GM23338 (cell line): ENCODE measurements around the gene ITIH5. TPM values are rescaled to one million over a fixed set of nuclear protein-coding genes. Genes with fewer than 3 reads are reported as not detected.
"Not testable (repeated sequence)": the region's sequence is repeated elsewhere in the genome, so short reads cannot be mapped to it uniquely, and the experiment has no call there.

Experiments
- ATAC-seq: fragments of 200-7000 bp; cut with Tn5 transposase; 3 replicates; pipeline ENCODE4 v1.9.1; 2020
- DNase-seq: peaks from one replicate; pipeline ENCODE4 v3.0.0-alpha.2; 2015; ENCODE audit warnings: low spot score
- H2AFZ ChIP-seq: fragments of 200-600 bp; sonication (generic); 2 replicates; pipeline ENCODE4 v1.8.0; 2016; ENCODE audit warnings: antibody characterized with exemption, mild to moderate bottlenecking, moderate library complexity
- H3F3A ChIP-seq: fragments of 200-600 bp; sonication (generic); replicated peaks from 2 replicates; pipeline ENCODE4 v1.8.0; 2017; ENCODE audit warnings: antibody characterized with exemption, mixed run types, low read depth
- H3K27ac ChIP-seq: fragments of 200-600 bp; sonication (generic); 2 replicates; pipeline ENCODE4 v1.6.1; 2016; ENCODE audit warnings: low read depth
- H3K27me3 ChIP-seq: fragments of 200-600 bp; sonication (generic); 2 replicates; pipeline ENCODE4 v1.8.0; 2016; ENCODE audit warnings: mild to moderate bottlenecking, mixed run types, moderate library complexity; ENCODE audit not compliant: insufficient read depth
- H3K36me3 ChIP-seq: fragments of 200-600 bp; sonication (generic); 2 replicates; pipeline ENCODE4 v1.8.0; 2016; ENCODE audit warnings: mild to moderate bottlenecking; ENCODE audit not compliant: insufficient read depth
- H3K4me1 ChIP-seq: fragments of 200-600 bp; sonication (generic); 2 replicates; pipeline ENCODE4 v1.8.0; 2016; ENCODE audit warnings: mild to moderate bottlenecking, moderate library complexity; ENCODE audit not compliant: insufficient read depth
- H3K4me2 ChIP-seq: fragments of 200-600 bp; sonication (generic); 2 replicates; pipeline ENCODE4 v1.7.1; 2017; ENCODE audit warnings: mixed run types
- H3K4me3 ChIP-seq: fragments of 200-600 bp; sonication (generic); 2 replicates; pipeline ENCODE4 v1.6.1; 2016; ENCODE audit warnings: mixed run types
- H3K79me2 ChIP-seq: fragments of 200-600 bp; sonication (generic); replicated peaks from 2 replicates; pipeline ENCODE4 v1.8.0; 2017; ENCODE audit warnings: mild to moderate bottlenecking; ENCODE audit not compliant: insufficient read depth
- H3K9me2 ChIP-seq: fragments of 200-600 bp; sonication (generic); 2 replicates; pipeline ENCODE4 v1.8.0; 2017; ENCODE audit not compliant: insufficient read depth
- H4K20me1 ChIP-seq: fragments of 200-600 bp; sonication (generic); replicated peaks from 2 replicates; pipeline ENCODE4 v1.8.0; 2017; ENCODE audit warnings: mild to moderate bottlenecking; ENCODE audit not compliant: insufficient read depth
- H3K27ac Mint-ChIP-seq: 2 replicates; pipeline ENCODE4 v1.8.0; 2020; ENCODE audit warnings: inconsistent platforms, mild to moderate bottlenecking, moderate library complexity, mixed read lengths
- H3K27me3 Mint-ChIP-seq: 3 replicates; pipeline ENCODE4 v1.8.0; 2022; ENCODE audit warnings: low read depth, mild to moderate bottlenecking, moderate library complexity, mixed read lengths, inconsistent platforms; ENCODE audit not compliant: insufficient read depth, poor library complexity
- H3K36me3 Mint-ChIP-seq: 3 replicates; pipeline ENCODE4 v1.8.0; 2021; ENCODE audit warnings: low read depth, mild to moderate bottlenecking, inconsistent platforms, moderate library complexity, mixed read lengths
- H3K4me1 Mint-ChIP-seq: 3 replicates; pipeline ENCODE4 v1.8.0; 2020; ENCODE audit warnings: mild to moderate bottlenecking, inconsistent platforms, mixed read lengths
- H3K4me3 Mint-ChIP-seq: 3 replicates; pipeline ENCODE4 v1.8.0; 2021; ENCODE audit warnings: moderate library complexity, mild to moderate bottlenecking, inconsistent platforms, mixed read lengths
- H3K9me3 Mint-ChIP-seq: 3 replicates; pipeline ENCODE4 v1.8.0; 2020; ENCODE audit warnings: moderate library complexity, mild to moderate bottlenecking, inconsistent platforms, mixed read lengths
- polyA plus RNA-seq: library from polyadenylated mRNA; unstranded; fragments of >200 nt; fragmentation: Nextera tagmentation; extraction: Ambion mirVana; gene quantifications from 2 replicates; pipeline ENCODE4 v1.2.1, GENCODE V29; 2016
- total RNA-seq: library from RNA; depleted of rRNA; stranded (reverse); fragments of >200 nt; shearing (Covaris generic); gene quantifications from 2 replicates; pipeline ENCODE4 v1.2.3, GENCODE V29; 2014
- TF ChIP-seq, protein P1 (sequence below): fragments of 250-450 bp; sonication (Bioruptor Pico); IDR thresholded peaks from 2 replicates; pipeline ENCODE4 v1.5.0; 2020; ENCODE audit warnings: mild to moderate bottlenecking, moderate library complexity
- TF ChIP-seq, protein P2 (sequence below), 2 experiments: fragments of 200-600 bp in 1 of 2; sonication (generic) in 1 of 2; conservative IDR thresholded peaks; 2 replicates each; pipeline versions ENCODE4 v1.5.1 to v1.6.1; 2016 to 2017; ENCODE audit warnings: antibody characterized with exemption in 2 of 2, low read depth in 2 of 2, mild to moderate bottlenecking in 2 of 2, moderate library complexity in 1 of 2

ITIH5 gene
- total and polyA plus RNA-seq, 2 experiments from 2014 or later: 0.99 to 2.2 TPM

DNA sequence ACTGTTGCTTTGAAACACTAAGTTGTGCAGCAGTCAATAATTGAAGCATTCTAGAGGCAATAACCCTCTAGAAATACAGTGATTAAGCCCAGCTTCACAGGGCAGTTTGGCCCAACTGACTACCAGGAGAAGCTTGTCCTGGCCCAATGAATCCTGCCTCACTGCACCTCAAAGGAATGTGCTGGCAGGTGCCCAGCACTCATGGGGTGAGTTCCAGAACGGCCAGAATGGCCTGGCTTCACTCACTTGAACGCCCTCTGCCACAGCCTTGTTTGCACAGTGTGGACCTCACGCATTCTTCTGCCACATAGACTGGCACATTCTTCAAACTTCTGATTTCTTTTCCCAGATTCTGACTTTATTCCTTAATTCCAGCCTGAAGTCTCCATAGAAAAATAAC is 29.8 kb upstream of the ITIH5 start (continued):
- TF ChIP-seq, protein P1, sequence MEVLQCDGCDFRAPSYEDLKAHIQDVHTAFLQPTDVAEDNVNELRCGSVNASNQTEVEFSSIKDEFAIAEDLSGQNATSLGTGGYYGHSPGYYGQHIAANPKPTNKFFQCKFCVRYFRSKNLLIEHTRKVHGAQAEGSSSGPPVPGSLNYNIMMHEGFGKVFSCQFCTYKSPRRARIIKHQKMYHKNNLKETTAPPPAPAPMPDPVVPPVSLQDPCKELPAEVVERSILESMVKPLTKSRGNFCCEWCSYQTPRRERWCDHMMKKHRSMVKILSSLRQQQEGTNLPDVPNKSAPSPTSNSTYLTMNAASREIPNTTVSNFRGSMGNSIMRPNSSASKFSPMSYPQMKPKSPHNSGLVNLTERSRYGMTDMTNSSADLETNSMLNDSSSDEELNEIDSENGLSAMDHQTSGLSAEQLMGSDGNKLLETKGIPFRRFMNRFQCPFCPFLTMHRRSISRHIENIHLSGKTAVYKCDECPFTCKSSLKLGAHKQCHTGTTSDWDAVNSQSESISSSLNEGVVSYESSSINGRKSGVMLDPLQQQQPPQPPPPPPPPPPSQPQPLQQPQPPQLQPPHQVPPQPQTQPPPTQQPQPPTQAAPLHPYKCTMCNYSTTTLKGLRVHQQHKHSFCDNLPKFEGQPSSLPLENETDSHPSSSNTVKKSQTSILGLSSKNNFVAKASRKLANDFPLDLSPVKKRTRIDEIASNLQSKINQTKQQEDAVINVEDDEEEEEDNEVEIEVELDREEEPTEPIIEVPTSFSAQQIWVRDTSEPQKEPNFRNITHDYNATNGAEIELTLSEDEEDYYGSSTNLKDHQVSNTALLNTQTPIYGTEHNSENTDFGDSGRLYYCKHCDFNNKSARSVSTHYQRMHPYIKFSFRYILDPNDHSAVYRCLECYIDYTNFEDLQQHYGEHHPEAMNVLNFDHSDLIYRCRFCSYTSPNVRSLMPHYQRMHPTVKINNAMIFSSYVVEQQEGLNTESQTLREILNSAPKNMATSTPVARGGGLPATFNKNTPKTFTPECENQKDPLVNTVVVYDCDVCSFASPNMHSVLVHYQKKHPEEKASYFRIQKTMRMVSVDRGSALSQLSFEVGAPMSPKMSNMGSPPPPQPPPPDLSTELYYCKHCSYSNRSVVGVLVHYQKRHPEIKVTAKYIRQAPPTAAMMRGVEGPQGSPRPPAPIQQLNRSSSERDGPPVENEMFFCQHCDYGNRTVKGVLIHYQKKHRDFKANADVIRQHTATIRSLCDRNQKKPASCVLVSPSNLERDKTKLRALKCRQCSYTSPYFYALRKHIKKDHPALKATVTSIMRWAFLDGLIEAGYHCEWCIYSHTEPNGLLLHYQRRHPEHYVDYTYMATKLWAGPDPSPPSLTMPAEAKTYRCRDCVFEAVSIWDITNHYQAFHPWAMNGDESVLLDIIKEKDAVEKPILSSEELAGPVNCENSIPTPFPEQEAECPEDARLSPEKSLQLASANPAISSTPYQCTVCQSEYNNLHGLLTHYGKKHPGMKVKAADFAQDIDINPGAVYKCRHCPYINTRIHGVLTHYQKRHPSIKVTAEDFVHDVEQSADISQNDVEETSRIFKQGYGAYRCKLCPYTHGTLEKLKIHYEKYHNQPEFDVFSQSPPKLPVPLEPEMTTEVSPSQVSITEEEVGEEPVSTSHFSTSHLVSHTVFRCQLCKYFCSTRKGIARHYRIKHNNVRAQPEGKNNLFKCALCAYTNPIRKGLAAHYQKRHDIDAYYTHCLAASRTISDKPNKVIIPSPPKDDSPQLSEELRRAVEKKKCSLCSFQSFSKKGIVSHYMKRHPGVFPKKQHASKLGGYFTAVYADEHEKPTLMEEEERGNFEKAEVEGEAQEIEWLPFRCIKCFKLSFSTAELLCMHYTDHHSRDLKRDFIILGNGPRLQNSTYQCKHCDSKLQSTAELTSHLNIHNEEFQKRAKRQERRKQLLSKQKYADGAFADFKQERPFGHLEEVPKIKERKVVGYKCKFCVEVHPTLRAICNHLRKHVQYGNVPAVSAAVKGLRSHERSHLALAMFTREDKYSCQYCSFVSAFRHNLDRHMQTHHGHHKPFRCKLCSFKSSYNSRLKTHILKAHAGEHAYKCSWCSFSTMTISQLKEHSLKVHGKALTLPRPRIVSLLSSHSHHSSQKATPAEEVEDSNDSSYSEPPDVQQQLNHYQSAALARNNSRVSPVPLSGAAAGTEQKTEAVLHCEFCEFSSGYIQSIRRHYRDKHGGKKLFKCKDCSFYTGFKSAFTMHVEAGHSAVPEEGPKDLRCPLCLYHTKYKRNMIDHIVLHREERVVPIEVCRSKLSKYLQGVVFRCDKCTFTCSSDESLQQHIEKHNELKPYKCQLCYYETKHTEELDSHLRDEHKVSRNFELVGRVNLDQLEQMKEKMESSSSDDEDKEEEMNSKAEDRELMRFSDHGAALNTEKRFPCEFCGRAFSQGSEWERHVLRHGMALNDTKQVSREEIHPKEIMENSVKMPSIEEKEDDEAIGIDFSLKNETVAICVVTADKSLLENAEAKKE (CRISPR knock-in tag): no peak
- TF ChIP-seq, protein P2, sequence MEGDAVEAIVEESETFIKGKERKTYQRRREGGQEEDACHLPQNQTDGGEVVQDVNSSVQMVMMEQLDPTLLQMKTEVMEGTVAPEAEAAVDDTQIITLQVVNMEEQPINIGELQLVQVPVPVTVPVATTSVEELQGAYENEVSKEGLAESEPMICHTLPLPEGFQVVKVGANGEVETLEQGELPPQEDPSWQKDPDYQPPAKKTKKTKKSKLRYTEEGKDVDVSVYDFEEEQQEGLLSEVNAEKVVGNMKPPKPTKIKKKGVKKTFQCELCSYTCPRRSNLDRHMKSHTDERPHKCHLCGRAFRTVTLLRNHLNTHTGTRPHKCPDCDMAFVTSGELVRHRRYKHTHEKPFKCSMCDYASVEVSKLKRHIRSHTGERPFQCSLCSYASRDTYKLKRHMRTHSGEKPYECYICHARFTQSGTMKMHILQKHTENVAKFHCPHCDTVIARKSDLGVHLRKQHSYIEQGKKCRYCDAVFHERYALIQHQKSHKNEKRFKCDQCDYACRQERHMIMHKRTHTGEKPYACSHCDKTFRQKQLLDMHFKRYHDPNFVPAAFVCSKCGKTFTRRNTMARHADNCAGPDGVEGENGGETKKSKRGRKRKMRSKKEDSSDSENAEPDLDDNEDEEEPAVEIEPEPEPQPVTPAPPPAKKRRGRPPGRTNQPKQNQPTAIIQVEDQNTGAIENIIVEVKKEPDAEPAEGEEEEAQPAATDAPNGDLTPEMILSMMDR (conservative IDR thresholded peaks at IDR 0.05; ENCODE audit: low read depth in 2 of 2): no peak

DNA sequence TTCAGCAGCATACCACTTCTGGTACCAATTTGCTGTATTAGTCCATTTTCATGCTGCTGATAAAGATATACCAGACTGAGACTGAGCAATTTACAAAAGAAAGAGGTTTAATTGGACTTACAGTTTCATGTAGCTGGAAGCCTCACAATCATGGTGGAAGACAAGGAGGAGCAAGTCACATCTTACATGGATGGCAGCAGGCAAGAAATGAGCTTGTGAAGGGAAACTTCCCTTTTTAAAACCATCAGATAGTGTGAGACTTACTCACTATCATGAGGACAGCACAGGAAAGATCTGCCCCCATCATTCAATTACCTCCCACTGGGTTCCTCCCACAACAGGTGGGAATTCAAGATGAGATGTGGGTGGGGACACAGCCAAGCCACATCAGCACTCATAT is 26.4 kb upstream of the ITIH5 start:
- ATAC-seq, H3K9me2 ChIP-seq, H3K27me3 Mint-ChIP-seq, H3K27ac ChIP-seq, H3K4me1 Mint-ChIP-seq, DNase-seq, H3K27me3 ChIP-seq, H2AFZ ChIP-seq, H3K36me3 ChIP-seq, H3K4me3 Mint-ChIP-seq, H3K79me2 ChIP-seq, H3K27ac Mint-ChIP-seq, H3K4me2 ChIP-seq, H3K4me1 ChIP-seq, H4K20me1 ChIP-seq, H3F3A ChIP-seq, H3K4me3 ChIP-seq: not testable (repeated sequence)
- Mint-ChIP-seq H3K9me3 (peaks cover 48% of the 10 kb centered on the region), H3K36me3 (peaks cover 19% of the 10 kb centered on the region)

DNA sequence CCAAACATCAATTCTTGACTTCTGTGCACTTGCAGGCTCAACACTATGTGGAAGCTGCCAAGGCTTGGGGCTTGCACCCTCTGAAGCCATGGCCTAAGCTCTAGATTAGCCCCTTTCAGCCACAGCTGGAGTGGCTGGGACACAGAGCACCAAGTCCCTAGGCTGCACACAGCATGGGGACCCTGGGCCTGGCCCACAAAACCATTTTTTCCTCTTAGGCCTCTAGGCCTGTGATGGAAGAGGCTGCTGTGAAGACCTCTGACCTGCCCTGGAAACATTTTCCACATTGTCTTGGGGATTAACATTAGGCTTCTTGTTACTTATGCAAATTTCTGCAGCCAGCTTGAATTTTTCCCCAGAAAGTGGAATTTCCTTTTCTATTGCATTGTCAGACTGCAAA is 25.6 kb upstream of the ITIH5 start:
- not testable (repeated sequence) for H3K4me1 Mint-ChIP-seq, H4K20me1 ChIP-seq, H3K4me3 ChIP-seq, H3K36me3 ChIP-seq, H3K4me1 ChIP-seq, H3K4me3 Mint-ChIP-seq, H3K9me2 ChIP-seq, H3K4me2 ChIP-seq, DNase-seq, ATAC-seq, H3K79me2 ChIP-seq, H2AFZ ChIP-seq, H3F3A ChIP-seq, H3K27ac ChIP-seq, H3K27ac Mint-ChIP-seq, H3K27me3 Mint-ChIP-seq, H3K27me3 ChIP-seq
- peaks cover 48% of the 10 kb centered on the region for H3K9me3 Mint-ChIP-seq
- peaks cover 19% of the 10 kb centered on the region for H3K36me3 Mint-ChIP-seq

DNA sequence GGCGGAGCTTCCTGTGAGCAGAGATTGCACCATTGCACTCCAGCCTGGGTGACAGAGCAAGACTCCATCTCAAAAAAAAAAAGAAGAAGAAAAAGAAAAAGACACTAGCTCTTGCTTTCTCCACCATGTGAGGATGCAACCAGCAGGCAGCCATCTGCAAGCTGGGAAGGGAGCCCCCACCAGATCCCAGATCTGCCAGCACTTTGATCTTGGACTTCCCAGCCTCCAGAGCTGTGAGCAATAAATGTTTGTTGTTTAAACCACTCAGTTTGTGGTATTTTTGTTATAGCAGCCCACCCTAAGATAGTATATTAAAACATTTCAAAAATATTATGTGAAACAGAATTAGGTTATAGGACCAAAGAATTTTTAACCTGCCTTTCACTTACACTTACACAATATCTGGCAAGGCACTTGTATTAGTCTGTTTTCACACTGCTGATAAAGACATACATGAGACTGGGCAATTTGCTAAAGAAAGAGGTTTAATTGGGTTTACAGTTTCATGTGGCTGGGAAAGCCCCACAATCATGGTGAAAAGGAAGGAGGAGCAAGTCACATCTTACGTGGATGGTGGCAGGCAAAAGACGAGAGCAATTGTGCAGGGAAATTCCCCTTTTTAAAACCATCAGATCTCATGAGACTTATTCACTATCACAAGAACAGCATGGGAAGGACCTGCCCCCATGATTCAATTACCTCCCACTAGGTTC is 24.3 kb upstream of the ITIH5 start:
- not testable (repeated sequence) for H3K27ac Mint-ChIP-seq, H3K27ac ChIP-seq, H3K4me1 Mint-ChIP-seq, H3K36me3 ChIP-seq, H3K4me3 Mint-ChIP-seq, H3K27me3 Mint-ChIP-seq, H3K4me2 ChIP-seq, H3K9me2 ChIP-seq, H3F3A ChIP-seq, H3K79me2 ChIP-seq, DNase-seq, H3K4me3 ChIP-seq, H2AFZ ChIP-seq, ATAC-seq, H3K4me1 ChIP-seq, H3K27me3 ChIP-seq, H4K20me1 ChIP-seq
- H3K9me3 Mint-ChIP-seq: peaks cover 48% of the 10 kb centered on the region
- peaks cover 19% of the 10 kb centered on the region for H3K36me3 Mint-ChIP-seq
